ENCODE data around the gene VPS33A.

DNA sequence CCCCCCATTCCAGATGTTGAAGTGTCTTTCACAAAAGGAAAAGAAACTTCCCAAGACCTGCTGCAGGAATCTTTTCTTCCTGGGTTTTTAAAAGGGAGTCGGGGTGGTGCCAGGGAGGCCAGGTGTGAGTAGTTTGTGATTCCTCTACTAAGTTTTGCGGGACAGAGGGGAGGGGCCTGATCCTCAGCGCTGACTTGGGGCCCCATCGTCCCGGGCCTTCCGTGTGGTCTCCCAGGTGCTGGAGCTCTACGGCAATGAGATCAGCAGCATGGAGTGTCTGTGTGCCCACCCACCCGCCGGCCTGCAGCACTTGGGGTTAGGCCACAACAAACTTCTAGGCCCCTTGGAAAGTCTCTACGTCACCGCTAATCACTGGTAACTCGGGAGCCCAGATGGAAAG, 78.8 kb downstream of the VPS33A start:
- TF ChIP-seq RAD21 (IDR thresholded peaks at IDR 0.05; ENCODE audit: insufficient read depth, low read depth, low read length) (no peak), POLR2A (IDR thresholded peaks at IDR 0.05; ENCODE audit: low read depth, low read length) (no peak), HDGF (IDR thresholded peaks at IDR 0.05) (no peak)
- TF ChIP-seq, protein P1, sequence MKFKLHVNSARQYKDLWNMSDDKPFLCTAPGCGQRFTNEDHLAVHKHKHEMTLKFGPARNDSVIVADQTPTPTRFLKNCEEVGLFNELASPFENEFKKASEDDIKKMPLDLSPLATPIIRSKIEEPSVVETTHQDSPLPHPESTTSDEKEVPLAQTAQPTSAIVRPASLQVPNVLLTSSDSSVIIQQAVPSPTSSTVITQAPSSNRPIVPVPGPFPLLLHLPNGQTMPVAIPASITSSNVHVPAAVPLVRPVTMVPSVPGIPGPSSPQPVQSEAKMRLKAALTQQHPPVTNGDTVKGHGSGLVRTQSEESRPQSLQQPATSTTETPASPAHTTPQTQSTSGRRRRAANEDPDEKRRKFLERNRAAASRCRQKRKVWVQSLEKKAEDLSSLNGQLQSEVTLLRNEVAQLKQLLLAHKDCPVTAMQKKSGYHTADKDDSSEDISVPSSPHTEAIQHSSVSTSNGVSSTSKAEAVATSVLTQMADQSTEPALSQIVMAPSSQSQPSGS (IDR thresholded peaks at IDR 0.05; ENCODE audit: low read length): no peak
- TF ChIP-seq, protein P2, sequence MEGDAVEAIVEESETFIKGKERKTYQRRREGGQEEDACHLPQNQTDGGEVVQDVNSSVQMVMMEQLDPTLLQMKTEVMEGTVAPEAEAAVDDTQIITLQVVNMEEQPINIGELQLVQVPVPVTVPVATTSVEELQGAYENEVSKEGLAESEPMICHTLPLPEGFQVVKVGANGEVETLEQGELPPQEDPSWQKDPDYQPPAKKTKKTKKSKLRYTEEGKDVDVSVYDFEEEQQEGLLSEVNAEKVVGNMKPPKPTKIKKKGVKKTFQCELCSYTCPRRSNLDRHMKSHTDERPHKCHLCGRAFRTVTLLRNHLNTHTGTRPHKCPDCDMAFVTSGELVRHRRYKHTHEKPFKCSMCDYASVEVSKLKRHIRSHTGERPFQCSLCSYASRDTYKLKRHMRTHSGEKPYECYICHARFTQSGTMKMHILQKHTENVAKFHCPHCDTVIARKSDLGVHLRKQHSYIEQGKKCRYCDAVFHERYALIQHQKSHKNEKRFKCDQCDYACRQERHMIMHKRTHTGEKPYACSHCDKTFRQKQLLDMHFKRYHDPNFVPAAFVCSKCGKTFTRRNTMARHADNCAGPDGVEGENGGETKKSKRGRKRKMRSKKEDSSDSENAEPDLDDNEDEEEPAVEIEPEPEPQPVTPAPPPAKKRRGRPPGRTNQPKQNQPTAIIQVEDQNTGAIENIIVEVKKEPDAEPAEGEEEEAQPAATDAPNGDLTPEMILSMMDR (IDR thresholded peaks at IDR 0.05 in 2 of 3, conservative IDR thresholded peaks at IDR 0.05 in 1 of 3; ENCODE audit: control insufficient read depth in 2 of 3, extremely low read depth in 1 of 3, insufficient read depth in 1 of 3, low read depth in 3 of 3, low read length in 3 of 3): no peak
